NCI-H2029 treated with DMSO at 0.1 percent for 48 hours (cell line): Measurements from ENCODE around the gene NPIPB8.
"Not testable (repeated sequence)": the region's sequence is repeated elsewhere in the genome, so short reads cannot be mapped to it uniquely, and the experiment has no call there.

Experiments used
- DNase-seq: peaks from one replicate; lab custom pipeline; 2025; lab: John Stamatoyannopoulos, UW

NPIPB8 gene

DNA sequence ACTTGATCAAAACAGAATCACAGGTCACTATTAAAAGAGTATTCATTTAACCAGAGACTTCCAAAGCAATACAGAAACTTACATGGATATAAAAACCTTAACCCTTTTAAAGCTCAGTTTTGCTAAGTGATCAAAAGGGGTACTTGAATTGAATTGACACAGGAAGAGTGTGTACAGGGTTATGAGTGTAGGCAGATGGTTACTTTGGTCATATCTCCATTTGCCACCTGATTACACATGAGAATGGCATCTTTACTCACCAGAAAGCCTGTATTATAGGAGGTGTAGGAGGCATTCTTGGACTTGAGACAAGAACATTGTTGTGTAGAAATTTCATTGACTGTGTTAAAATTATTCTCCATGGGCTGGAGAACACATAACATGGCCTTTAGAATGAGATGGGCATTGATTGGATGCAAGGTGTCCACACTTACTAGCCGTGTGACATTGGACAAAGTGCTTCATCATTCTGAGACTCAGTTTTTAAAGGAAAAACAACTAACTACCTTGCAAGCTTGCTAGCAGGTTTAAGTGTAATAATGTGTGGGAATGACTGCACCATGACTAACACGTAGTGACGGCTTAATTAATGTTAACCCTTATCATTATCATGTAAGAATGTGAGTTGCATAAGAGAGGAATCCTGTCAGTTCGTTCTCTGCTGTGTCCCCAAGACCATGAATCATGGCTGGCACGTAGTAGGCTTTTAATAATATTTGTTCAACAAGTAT, 1.6 kb upstream of the NPIPB8 start:
- DNase-seq, result not testable (repeated sequence)

DNA sequence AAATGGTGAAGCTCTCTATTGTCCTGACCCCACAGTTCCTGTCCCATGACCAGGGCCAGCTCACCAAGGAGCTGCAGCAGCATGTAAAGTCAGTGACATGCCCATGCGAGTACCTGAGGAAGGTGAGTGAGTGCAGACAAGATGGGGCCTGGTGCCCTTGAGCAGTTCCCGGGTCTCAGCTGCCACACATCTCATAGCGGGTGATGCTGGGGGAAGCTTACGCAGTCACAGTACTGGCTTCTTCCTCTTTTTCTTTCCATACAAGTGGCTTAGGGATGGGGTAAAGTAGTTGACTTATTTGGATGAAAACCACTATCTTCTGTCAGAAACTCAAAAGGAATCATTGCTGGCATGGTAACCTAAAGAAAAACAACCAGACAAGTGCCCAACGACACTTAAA, 494 bp downstream of the NPIPB8 start:
- DNase-seq, result not testable (repeated sequence)

- not testable (repeated sequence) for DNase-seq
These were observed 2.1 kb downstream of the NPIPB8 start for GRCh38 chr16:28639959-28640358.

GRCh38 chr16:28666264-28666663, 28.4 kb downstream of the NPIPB8 start:
- DNase-seq, result not testable (repeated sequence)

DNA sequence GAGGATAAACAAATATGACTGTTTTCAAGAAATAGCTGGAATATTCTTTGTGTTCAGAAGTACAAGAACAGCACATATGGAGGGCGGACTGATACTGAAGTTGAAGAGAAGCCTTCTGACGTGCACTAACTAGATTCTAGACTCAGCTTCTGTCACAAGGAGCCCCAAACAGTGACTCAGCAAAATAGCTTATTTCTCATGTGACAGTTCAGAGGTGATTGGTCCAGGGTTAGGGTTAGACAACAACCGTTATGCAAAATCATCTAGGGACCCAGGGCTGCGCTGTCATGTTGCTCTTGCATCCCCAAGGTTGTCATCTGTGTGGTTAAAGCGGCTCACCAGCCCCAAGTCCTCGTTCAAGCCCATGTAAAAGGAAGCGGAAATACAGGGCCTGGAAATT, 29.6 kb downstream of the NPIPB8 start:
- DNase-seq, result not testable (repeated sequence)

GRCh38 chr16:28668199-28668598, 30.3 kb downstream of the NPIPB8 start:
- not testable (repeated sequence) for DNase-seq

DNA sequence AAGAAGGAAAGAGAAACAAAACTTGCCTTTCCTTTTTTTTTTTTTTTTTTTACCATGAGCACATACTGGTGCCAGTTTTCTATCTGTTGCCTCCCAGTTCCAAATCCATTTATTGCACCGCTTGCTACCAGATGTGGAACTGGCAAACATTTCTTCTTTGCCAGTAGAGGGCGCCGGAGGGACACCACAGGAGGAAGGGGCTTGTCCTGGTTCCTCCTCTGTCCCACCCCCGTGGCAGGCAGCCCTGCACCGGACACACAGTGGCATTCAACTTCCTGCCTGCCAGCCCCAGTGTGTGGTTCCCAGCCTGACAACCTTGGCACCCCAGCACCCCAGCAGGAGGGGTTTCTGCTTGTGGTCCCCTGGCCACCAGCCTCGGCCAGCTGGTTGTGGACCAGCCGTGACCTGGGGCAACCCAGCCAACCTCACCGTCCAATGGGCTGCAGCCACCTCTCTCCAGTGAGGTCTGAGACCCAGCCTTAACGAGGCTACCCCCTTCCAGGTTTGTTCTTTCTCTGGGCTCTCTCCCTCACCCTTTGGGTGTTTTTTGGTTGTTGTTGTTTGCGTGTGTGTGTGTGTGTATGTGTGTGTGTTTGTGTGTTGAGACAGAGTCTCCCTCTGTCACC, 50.6 kb downstream of the NPIPB8 start:
- not testable (repeated sequence) for DNase-seq

- not testable (repeated sequence) for DNase-seq
These were observed 51.6 kb downstream of the NPIPB8 start for GRCh38 chr16:28689425-28689824.

DNA sequence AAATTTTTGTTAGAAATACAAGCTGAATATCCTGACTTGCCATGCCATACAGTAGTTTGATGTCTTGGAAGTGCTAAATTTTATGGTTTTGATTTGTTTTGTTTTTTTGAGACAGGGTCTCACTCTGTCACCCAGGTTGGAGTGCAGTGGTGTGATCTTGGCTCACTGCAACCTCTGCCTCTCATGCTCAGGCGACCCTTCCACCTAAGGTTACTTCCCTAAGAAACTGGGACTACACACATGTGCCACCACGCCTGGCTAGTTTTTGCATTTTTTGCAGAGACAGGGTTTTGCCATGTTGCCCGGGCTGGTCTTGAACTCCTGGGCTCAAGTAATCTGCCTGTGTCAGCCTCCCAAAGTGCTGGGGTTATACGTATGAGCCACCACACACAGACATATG, 53.9 kb downstream of the NPIPB8 start:
- not testable (repeated sequence) for DNase-seq

- not testable (repeated sequence) for DNase-seq
These were observed 55.5 kb downstream of the NPIPB8 start for GRCh38 chr16:28693257-28693950.

DNA sequence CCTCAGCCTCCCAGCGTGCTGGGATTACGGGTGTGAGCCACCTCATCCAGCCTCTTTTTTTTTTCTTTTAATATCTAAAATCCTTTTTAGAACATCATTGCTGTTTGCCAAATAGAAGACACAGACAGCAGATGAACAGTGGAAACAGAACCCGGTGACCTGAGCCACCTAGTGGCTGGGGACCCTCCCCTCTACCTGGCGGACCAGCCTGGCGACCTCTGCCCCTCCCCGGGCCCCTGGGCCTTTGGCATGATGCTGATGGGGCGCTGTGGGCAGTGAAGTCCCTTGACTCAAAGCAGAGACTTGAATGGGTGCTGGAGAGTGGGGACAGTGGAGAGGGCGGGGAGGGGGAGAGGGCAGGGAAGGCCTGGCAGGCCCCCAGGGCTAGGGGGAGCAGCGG, 61.9 kb downstream of the NPIPB8 start:
- not testable (repeated sequence) for DNase-seq

DNA sequence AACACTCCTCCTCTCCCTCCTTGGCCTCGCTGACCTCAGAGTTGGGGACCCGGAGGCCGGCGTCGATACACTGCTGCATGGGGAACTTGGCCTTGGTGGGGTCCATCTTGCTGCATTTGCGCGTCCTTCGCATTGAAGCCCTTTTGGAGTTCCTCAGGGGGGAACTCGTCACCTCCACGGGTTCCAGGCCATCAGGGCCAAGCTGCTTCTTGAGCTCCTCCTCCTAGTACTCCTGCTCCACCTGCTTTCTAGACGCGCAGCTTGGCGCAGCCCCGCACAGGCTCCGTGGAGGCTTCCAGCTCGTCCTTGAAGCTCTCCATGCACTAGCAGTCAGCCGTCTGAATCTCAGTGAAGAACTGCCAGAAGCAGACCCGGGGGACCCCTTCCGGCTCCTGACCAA, 62.5 kb downstream of the NPIPB8 start:
- not testable (repeated sequence) for DNase-seq

GRCh38 chr16:28701384-28701783, 63.5 kb downstream of the NPIPB8 start:
- not testable (repeated sequence) for DNase-seq

- not testable (repeated sequence) for DNase-seq
These were observed 66.4 kb downstream of the NPIPB8 start for GRCh38 chr16:28704246-28704645.
